NT2/D1 (cell line): ENCODE measurements around the gene CD46.

Experiments used
- DNase-seq: peaks from one replicate; pipeline ENCODE4 v3.0.0-alpha.2; 2011; ENCODE audit warnings: low read depth, low spot score
- H3K27me3 ChIP-seq: 2 replicates; pipeline ENCODE4 v1.6.0; 2011; ENCODE audit warnings: mild to moderate bottlenecking; ENCODE audit not compliant: insufficient read length, insufficient read depth
- H3K36me3 ChIP-seq: 2 replicates; pipeline ENCODE4 v1.6.1; 2011; ENCODE audit warnings: mild to moderate bottlenecking, low read length, mixed read lengths; ENCODE audit not compliant: insufficient read depth, insufficient read length
- H3K4me1 ChIP-seq: 2 replicates; pipeline ENCODE4 v1.5.1; 2011; ENCODE audit not compliant: insufficient read depth, insufficient read length
- H3K4me3 ChIP-seq: 2 replicates; pipeline ENCODE4 v1.5.1; 2011; ENCODE audit warnings: low read depth; ENCODE audit not compliant: insufficient read length
- H3K9ac ChIP-seq: 2 replicates; pipeline ENCODE4 v1.6.0; 2011; ENCODE audit warnings: low read depth; ENCODE audit not compliant: insufficient read length
- H3K9me3 ChIP-seq: 2 replicates; pipeline ENCODE4 v1.5.1; 2011; ENCODE audit warnings: mild to moderate bottlenecking, low read length; ENCODE audit not compliant: insufficient read depth
- SUZ12 ChIP-seq: IDR thresholded peaks from 2 replicates; pipeline ENCODE4 v1.6.1; 2011; ENCODE audit not compliant: insufficient read length, insufficient read depth; ENCODE audit errors: extremely low read depth
- YY1 ChIP-seq: IDR thresholded peaks from 2 replicates; pipeline ENCODE4 v1.6.1; 2011; ENCODE audit not compliant: insufficient read length, insufficient read depth
- ZNF274 ChIP-seq: IDR thresholded peaks from 2 replicates; pipeline ENCODE4 v1.6.1; 2011; ENCODE audit warnings: mild to moderate bottlenecking, low read depth, low read length

CD46 gene

DNA sequence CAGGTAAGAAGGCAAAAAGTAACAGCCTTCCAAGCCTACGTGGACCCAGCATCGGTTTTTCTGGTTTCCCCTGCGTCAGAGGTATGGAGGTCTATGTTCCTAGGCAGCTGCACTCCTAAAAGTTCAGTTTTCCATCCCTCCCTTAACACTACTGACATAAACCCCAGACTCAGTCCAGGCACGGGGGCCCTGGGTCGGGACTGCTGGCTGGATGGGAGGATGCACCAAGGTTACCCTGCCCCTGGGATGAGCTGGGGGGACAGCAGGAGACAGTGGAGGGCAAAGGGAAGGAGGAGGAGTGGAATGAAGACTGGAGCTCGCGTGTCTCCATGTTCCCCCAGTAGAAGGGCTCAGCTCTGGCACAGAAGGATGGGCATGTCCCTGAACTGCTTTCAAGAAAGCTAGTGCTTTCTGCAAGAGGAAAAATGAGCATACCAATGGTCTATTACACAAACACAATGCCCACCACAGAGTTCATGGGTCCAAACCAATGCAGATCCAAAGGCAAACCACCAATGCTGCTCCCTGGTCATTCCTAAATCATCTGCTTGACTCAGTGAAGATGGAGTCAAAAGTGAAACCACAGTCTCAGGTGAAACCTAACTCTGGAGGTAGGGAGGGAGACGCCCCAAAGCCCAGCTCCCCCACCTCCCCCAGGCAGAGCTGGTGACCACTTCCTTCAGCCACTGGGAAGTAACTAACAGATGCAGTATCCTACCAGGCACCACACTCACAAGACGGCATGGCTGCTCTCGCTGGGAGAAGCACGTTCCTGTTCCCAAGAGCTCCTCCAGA, 54.9 kb downstream of the CD46 start:
- no peak overlapping the region for H3K9ac ChIP-seq
- no peaks in the 10 kb centered on the region for H3K27me3 ChIP-seq
- H3K36me3 ChIP-seq: peaks cover 13% of the 10 kb centered on the region

GRCh38 chr1:207807326-207807689, 55.5 kb downstream of the CD46 start:
- Histone ChIP-seq H3K4me1 (peaks cover 5% of the 10 kb centered on the region), H3K9ac (no peak overlapping the region), H3K9me3 (no peaks in the 10 kb centered on the region), H3K27me3 (no peaks in the 10 kb centered on the region), H3K36me3 (peaks cover 13% of the 10 kb centered on the region), H3K4me3 (no peak overlapping the region)
- no peak for DNase-seq
- TF ChIP-seq YY1: no peak
- no peak for TF ChIP-seq ZNF274
- TF ChIP-seq SUZ12: no peak

More for the DNA sequence above, 54.9 kb downstream of the CD46 start:
- H3K4me3 ChIP-seq: no peak overlapping the region
- no peaks in the 10 kb centered on the region for H3K9me3 ChIP-seq
- no peak for DNase-seq
- H3K4me1 ChIP-seq: peaks cover 5% of the 10 kb centered on the region
- TF ChIP-seq YY1: no peak
- TF ChIP-seq ZNF274: no peak
- no peak for TF ChIP-seq SUZ12

- TF ChIP-seq ZNF274 (no peak), YY1 (no peak), SUZ12 (no peak)
- Histone ChIP-seq H3K4me1 (peaks cover 5% of the 10 kb centered on the region), H3K27me3 (no peaks in the 10 kb centered on the region), H3K36me3 (peaks cover 13% of the 10 kb centered on the region), H3K9ac (no peak overlapping the region), H3K9me3 (no peaks in the 10 kb centered on the region), H3K4me3 (no peak overlapping the region)
- no peak for DNase-seq
Observed at GRCh38 chr1:207807690-207808321, 56.0 kb downstream of the CD46 start.

DNA sequence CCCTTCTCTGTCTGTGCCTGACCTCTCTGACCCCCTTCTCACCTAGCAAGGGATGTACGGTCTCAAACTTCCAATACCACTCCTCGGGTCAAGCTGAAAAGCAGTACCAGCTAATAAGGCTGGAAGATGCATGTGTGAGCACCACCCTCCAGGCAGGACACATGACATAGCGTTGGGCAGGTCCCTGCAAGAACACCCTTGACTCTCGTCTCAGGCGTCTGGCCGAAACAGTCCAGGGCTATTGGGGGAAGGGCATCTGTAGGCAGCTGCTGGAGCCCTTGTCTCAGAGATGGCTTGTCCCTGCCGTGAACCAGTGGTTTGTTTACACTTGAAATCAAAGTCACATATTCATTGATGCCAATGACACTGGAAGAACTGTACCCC, 56.5 kb downstream of the CD46 start:
- TF ChIP-seq ZNF274: no peak
- TF ChIP-seq SUZ12: no peak
- TF ChIP-seq YY1: no peak
- H3K9me3 ChIP-seq: no peaks in the 10 kb centered on the region
- no peak overlapping the region for H3K9ac ChIP-seq
- DNase-seq: no peak
- H3K27me3 ChIP-seq: no peaks in the 10 kb centered on the region
- peaks cover 13% of the 10 kb centered on the region for H3K36me3 ChIP-seq
- H3K4me3 ChIP-seq: no peak overlapping the region
- H3K4me1 ChIP-seq: peaks cover 5% of the 10 kb centered on the region

- Histone ChIP-seq H3K4me3 (no peak overlapping the region), H3K4me1 (peaks cover 5% of the 10 kb centered on the region), H3K27me3 (no peaks in the 10 kb centered on the region), H3K9ac (no peak overlapping the region), H3K9me3 (no peaks in the 10 kb centered on the region), H3K36me3 (peaks cover 8% of the 10 kb centered on the region)
- no peak for DNase-seq
- TF ChIP-seq YY1 (no peak), ZNF274 (no peak), SUZ12 (no peak)
Observed at GRCh38 chr1:207808911-207809555, 57.2 kb downstream of the CD46 start.

GRCh38 chr1:207810173-207810572, 58.3 kb downstream of the CD46 start:
- H3K27me3 ChIP-seq: no peaks in the 10 kb centered on the region
- peaks cover 2% of the 10 kb centered on the region for H3K4me1 ChIP-seq
- H3K9ac ChIP-seq: no peak overlapping the region
- TF ChIP-seq SUZ12 (no peak), YY1 (no peak), ZNF274 (no peak)
- no peaks in the 10 kb centered on the region for H3K9me3 ChIP-seq
- H3K36me3 ChIP-seq: peaks cover 10% of the 10 kb centered on the region
- no peak for DNase-seq
- no peak overlapping the region for H3K4me3 ChIP-seq
